ENCODE measurements around the gene MYB.

Gene MYB

GRCh38 chr6:135189344-135189743 lies 8.2 kb downstream of the MYB start:
- no peak overlapping the region for H3K4me3 ChIP-seq (ENCODE audit: low read depth, low read length)
- no peak for DNase-seq (ENCODE audit: low read depth)
- no peak for TF ChIP-seq CTCF (IDR thresholded peaks at IDR 0.05; ENCODE audit: control insufficient read depth, extremely low read depth, insufficient read depth)

GRCh38 chr6:135191508-135192255 lies 10.6 kb downstream of the MYB start:
- TF ChIP-seq CTCF (IDR thresholded peaks at IDR 0.05; ENCODE audit: control insufficient read depth, extremely low read depth, insufficient read depth): no peak
- no peak overlapping the region for H3K4me3 ChIP-seq (ENCODE audit: low read depth, low read length)
- DNase-seq (ENCODE audit: low read depth): no peak

GRCh38 chr6:135192256-135193174 lies 11.4 kb downstream of the MYB start:
- no peak for DNase-seq (ENCODE audit: low read depth)
- H3K4me3 ChIP-seq (ENCODE audit: low read depth, low read length): no peak overlapping the region
- no peak for TF ChIP-seq CTCF (IDR thresholded peaks at IDR 0.05; ENCODE audit: control insufficient read depth, extremely low read depth, insufficient read depth)

- no peak for TF ChIP-seq CTCF (IDR thresholded peaks at IDR 0.05; ENCODE audit: control insufficient read depth, extremely low read depth, insufficient read depth)
- no peak overlapping the region for H3K4me3 ChIP-seq (ENCODE audit: low read depth, low read length)
Observed at GRCh38 chr6:135193221-135193620, 12.1 kb downstream of the MYB start.

GRCh38 chr6:135195041-135195440 lies 13.9 kb downstream of the MYB start:
- no peak for DNase-seq (ENCODE audit: low read depth)
- H3K4me3 ChIP-seq (ENCODE audit: low read depth, low read length): no peak overlapping the region
- TF ChIP-seq CTCF (IDR thresholded peaks at IDR 0.05; ENCODE audit: control insufficient read depth, extremely low read depth, insufficient read depth): no peak

More at GRCh38 chr6:135193221-135193620, 12.1 kb downstream of the MYB start:
- no peak for DNase-seq (ENCODE audit: low read depth)

GRCh38 chr6:135195522-135195921 lies 14.4 kb downstream of the MYB start:
- DNase-seq (ENCODE audit: low read depth): no peak
- no peak overlapping the region for H3K4me3 ChIP-seq (ENCODE audit: low read depth, low read length)
- TF ChIP-seq CTCF (IDR thresholded peaks at IDR 0.05; ENCODE audit: control insufficient read depth, extremely low read depth, insufficient read depth): no peak

Measured in LNCaP clone FGC (cell line).